SIG-M5 treated with dmso at 0.1 percent for 504 hours (cell line): Measurements from ENCODE around the gene INMT.
A peak's percentile ranks its signal among the peaks of the same experiment; 100 is the strongest.

Experiments used
- DNase-seq: peaks from one replicate; lab custom pipeline; 2025; ENCODE audit not compliant: unreplicated experiment; lab: John Stamatoyannopoulos, UW

The INMT gene

DNA sequence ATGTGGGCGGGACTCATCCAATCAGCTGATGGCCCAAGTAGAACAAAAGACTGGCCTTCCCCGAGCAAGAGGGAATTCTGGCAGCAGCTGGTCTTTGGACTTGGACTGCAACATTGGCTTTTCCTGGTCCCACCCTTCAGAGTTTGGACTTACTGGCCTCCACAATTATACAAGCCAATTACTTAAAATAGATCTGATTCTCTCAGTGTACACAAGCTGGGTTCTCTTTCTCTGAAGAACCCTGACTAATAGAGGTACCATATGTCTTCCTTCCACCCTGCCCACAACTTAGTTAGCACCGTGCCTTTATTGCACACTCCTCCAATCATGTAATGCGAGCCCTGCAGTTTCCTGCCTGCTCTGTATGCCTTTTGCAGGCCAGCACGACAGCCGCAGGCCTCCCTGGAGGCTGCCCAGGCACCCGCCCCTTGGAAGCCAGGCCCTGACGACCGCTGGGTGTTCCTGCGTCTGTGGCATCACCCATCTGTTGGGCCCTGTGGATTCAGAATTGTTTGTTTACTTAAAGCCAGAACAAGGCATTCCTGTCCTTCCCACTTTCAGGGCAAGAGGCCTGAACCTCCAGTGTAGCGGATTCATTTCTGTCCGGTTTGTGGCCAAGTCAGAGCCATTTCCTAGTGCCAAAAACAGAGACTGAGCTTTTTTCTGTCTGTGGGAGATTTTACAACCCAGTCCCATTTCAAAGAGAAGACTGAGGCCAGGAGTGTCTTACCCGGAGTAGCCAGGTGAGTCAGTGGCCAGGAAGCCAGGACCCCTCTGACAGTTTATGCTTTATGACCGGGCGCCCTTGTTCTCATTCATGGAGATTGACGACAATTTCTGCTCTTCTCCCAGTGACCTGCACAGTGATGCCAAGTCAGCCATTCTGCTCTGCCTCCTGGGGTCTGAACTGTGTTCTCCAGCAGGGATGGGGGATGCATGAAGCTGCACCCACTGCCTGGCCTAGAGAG is 968 bp upstream of the INMT start:
- DNase-seq = no peak

DNA sequence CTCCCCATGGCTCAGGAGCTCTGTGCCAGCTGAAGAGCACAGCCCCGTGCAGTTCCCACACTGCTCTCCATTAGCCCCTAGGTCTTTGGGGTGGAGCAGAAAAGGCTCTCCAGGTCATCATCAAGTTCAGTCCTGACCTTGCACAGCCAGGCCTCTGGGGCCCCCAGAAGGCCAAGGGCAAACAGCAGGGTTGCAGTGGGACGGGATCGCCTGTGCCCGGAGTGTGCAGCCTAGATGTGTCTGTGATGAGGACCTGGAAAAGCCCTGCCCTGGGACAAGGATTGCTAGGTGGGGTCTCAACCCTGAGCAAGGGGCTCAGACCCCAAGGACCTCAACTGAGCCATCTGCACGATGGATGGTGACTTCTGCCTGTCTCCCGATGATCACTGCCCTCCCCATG is 549 bp downstream of the INMT start:
- DNase-seq = no peak

DNA sequence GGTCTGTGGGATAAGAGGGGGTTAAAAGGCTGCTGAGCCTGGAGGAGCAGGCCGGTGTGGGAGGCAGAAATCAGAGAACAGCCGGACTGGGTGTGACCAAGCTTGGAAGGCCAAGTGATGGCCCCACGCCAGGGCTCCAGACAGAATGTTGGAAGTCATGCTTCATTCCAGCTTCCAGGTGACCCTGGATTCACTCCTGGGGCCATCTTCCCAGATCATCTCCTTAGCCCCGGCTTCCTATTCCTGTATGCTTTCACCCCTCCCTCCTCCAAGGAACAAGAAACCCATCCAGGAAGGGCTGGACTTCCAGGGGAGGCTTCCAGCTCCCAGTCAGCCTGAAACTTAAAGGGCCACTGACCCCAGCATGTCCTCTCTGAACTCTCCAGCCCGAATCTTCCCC is 1.0 kb downstream of the INMT start:
- DNase-seq = no peak

DNA sequence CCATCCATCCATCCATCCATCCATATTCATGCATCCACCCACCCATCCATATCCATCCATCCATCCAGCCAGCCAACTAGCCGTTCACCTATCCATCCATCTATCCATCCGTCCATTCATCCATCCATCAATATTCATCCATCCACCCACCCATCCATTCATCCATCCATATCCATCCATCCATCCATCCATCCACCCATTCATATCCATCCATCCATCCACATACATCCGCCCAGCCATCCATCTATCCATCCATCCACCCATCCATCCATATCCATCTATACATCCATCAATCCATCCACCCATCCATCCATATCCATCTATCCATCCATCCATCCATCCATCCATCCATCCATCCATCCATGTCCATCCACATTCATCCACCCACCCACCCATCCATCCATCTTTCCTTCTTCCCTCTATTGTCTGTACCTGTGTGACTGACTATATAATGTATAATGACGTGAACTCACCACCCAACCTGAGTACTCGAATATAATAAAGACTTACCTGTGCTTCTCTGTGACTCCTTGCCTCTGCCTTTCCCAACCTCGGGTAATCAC is 2.5 kb downstream of the INMT start:
- no peak for DNase-seq

DNA sequence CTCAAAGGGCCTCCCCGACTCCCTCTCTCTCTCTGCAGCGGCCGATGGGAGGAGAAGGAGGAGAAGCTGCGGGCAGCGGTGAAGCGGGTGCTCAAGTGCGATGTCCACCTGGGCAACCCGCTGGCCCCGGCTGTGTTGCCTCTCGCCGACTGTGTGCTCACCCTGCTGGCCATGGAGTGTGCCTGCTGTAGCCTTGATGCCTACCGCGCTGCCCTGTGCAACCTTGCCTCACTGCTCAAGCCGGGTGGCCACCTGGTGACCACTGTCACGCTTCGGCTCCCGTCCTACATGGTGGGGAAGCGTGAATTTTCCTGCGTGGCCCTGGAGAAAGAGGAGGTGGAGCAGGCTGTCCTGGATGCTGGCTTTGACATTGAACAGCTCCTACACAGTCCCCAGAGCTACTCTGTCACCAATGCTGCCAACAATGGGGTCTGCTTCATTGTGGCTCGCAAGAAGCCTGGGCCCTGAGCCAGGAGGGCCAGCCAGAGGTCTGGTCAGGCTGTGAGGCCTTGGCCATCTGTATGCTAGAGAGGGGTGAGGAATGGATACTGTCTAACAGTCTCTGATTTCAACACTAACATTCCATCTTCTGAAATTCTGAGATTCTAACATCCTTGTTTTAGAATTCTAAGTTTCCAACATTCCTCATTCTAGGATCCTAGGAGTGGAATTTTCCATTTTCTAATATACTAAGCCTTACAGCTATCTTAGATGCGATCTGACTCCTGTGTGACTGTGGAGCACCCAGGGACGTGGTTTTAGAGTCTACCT is 3.6 kb downstream of the INMT start:
- no peak for DNase-seq

DNA sequence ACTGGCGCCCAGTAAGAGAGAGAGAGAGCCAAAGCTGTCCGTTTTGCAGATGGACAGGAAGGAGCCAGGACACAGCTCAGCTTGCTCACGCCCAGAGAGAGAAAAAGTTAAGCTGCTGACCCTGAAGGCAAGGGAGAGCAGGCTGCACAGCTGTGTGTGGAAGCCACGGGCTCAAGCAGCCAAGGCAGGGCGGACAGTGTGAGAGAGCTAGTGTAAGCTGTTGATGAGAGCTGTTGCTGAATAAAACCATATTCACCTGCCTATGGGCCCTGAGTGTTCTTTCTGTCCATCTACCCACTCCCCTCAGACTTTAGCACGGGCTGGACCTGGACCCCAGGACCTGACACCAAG is 5.4 kb downstream of the INMT start:
- DNase-seq = no peak

DNA sequence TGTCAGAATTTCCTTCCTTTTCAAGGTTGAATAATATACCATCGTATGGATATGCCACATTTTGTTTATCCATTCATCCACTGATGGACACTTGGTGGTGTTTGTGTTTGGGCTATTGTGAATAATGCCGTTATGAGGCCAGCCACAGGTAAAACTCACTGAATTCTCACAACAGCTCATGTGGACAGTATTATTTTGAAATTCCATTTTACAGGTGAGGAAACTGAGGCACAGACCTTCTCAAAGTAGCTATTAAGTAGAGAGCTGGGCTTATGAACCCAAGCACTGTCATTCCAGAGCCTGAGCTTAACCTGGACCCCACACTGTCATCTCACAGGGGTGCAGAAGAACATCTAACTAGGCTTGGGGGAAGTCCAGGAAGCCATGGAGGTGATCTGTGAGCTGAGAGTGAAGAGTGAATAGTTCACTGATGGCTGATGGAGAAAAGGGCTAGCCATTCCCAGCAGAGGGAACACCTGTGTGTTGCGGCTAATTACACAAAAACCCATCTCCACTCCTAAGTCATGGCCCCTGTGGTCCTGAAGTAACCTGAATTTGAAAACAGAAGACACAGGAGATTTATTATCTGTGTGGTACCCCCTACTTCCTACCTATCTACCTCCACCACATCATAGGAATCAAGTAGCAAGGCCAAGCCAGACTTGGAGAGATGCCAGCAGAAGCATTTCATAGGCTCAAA is 8.7 kb downstream of the INMT start:
- no peak for DNase-seq

DNA sequence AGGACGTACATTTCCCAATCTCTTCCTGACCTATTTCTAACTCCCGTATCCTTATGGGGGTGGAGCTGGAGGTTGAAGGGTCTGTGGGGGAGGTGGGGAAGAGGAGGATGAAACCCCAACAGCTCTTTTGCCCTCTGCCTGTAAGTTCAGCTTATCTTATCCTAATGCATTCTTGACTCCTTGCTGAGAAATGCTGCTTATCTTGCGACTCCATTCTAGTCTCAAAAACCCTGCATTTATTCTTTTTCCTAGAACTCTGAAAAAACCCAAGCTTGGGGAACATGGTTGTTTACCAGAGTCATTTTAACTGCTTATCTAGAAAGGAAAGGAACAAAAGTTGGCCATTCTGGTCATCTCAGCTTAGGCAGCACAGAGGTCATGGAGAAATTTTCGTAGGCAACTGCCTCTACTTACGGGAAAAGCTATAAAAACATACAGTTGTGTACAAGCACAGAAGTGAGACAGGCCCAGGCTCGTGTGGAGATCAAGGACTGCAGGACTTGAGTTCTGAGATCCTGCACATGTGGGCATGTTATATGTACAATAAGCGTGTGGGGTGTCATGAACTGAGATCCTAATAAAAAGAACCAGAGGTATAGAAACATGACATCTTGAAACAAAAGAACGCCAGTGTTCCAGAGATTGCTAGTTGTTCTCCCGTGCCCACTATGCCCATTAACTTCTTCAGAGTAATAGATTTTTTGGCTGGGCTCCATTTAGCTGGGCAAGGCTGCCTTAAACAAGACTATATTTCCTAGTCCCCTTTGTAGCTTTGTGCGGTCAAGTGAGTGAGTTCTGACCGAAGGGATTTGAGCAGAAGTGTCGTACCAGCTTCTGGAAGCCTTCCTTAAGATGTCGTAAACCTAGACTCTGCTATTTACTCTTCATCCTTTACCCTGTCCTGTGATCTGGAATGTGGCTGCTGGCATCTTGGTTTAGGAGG is 9.6 kb downstream of the INMT start:
- DNase-seq = no peak

DNA sequence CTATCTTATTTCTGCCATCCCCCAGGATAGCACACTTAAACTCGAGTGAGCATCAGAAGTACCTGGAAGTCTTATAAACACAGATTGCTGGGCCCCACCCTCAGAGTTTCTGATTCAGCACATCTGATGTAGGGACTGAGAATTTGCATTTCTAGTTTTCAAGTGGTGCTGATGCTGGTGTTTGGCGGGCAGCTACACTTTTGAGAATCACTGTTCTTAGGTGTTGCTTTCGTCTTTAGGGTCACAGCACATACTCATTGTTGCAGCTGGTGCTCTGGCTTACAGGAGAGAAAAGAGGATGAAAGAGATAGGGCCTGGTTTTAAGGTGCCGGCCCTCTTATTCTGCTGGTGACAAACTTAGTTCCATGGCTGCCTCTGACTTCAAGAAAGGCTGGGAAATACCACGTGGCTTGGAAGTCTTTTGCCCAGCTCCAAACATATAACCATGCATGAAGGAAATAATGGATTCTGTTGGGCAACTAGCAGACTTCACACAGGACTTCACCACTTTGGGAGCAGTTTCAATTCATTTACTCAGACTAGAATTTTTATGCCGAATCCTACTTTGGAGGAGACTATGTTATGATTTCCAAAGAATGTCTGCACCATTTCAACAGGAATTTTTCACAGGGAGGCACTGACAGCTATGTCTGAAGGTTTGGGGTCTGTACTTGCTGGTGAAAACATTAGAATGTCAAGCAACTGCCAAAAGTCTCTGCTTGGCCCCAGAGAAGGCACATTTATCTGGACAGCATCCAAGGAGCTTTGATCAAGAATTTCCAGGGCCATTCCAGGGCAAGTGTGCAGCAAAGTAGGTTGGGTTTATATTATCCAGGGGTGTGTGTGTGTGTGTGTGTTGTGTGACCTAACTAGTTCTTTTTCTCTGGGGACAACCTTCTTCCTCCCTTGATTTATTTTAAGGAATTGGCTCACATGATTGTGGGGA is 12.4 kb downstream of the INMT start:
- DNase-seq = no peak

DNA sequence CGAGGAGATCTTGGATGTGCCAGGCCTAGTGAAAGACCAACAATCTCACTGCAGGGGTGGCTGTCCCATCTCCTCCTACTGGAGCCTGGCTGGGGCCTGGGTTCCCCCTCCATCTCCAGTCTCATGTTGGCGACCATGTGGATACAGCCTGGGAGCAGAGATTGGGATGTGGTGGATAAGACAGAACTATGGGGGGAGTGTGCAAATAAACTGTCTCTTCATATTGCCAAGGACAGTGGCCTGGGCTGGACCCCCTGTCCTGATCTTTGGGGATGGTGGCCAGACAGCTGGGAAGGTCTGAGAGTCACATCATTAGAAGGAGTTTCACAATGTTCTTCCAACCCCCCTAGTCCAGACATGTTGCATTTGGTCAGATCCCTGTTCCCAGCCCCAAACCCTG is 13.5 kb downstream of the INMT start:
- DNase-seq = no peak

DNA sequence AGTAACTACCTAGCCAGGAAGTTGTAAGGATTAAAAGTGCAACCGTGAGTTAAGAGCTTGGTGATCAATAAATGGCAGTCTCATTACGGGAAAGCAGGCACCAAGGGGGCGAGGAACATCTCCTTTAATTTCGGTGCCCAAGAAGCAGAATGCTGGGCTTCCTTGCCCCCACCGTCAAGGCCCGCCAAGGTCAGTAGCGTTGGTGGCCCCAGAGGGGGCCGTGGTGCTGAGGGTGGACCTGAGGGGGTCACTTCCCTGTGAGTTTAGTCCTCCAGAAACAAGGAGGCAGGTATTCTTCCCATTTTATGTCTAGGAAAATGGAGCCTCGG is 18.9 kb downstream of the INMT start:
- DNase-seq = no peak

DNA sequence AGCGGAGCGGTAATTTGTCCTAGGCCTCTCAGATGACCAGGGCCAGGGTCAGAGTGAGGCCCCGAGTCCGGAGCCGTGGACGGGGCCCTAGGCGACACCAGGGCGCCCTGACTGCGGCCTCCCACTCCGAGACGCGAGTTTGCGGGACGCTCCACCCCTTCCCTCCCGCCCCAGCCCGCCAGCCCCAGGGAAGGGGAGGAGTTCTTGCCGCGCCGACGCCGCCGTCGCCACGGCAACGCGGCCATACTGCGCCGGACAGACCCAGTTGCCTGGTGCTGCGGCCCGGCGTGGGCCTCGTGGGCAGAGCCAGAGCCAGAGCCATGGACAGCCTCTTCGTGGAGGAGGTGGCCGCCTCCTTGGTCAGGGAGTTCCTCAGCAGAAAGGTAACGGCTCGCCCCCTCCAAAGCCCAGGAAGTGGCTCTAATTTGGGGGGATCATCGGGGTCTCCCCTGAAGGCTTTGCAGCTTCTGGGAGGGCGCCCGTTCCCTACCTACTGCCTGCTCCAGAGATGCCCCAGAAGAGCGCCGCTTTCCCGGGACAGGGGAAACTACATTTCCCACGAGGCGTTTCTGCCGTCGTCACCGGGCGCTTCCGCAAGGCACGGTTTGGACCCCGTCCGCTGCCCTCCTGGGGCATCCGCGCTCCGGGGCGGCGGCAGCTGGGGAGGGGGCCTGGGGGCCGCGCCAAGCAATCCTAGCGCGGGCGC is 19.4 kb downstream of the INMT start, which contains the start of gene MINDY4:
TSS of gene MINDY4 (plus strand) at position 244 of the 706 bp plus-strand sequence. CDS start at position 321, 77 bp downstream.
- DNase-seq = peak; percentile 61

DNA sequence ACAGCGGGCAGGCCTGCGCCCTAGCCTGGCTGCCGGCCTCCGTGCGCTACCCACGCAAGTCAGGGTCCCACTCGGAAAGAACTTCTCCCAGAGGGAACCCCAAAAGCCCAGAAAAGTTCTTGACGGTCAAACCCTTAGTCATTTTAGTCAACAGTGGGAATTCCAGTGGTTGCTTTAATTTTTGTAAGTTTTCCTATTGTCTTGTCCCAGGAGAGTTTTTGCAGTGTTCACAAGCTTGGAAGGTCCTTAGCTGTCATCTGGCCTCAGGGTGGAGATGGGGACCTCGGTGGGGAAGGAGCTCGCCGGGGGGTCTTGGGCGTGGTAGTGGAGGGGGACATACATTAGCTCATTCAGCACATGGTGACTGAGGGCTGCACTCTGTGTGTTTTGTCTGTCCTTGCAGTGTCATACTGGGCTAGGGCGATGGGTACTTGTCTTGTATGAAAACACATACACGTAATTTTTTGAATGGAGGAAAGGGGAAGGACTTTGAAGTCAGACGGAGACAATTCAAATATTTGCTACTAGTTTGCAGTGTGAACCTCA is 20.0 kb downstream of the INMT start:
- no peak for DNase-seq

DNA sequence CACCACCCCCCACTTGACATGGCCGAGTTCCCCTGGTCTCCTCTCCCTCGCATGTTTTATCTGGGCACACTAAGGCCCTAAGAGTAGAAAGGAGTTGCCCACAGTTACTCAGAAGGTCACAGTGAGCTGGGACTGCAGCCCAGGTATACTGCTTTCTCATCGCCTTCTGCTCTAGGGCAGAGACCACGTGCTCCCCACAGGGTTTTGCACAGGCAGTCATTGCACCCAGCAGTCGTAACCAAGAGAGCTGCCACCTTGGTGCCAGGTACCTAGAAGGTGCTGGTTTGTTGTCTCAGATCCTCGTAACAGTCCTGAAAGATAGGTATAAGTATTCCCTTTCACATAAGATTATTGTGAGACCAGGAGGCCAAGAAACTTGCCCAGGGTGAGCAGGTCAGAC is 21.0 kb downstream of the INMT start:
- no peak for DNase-seq

DNA sequence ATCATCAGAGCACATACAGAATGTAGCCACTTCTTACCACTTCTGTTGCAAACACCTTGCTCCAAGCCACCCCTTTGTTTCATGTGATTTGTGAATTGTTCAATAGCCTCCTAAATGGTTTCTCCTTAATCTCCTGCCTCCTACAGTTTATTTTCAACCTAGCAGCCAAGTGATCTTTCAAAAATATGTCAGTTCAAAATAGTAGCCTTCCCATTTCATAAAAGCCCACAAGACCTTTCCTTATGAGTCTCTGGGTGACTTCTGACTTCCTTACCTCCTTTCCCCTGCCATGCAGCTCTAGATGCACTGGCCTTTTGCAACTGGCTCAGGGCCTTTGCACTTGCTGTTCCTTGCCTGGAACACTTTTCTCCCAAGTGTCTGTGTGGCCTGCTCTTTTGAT is 24.1 kb downstream of the INMT start:
- DNase-seq = no peak

DNA sequence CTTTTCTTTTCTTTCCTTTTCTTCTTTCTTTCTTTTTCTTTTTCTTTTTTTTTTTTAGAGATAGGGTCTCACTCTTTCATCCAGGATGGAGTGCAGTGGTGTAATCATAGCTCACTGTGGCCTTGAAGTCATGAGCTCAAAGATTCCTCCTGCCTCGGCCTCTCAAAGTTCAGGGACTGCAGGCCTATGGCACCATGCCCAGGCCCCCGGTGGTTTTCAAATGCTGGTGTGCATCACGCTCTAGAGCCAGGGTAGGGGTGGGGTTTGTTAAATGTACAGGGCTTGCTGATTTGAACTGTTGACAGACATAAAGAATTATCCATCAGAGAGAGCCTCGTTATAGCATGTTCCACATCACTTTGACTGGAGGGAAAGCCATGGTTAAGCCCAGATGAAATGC is 25.0 kb downstream of the INMT start:
- DNase-seq = no peak

DNA sequence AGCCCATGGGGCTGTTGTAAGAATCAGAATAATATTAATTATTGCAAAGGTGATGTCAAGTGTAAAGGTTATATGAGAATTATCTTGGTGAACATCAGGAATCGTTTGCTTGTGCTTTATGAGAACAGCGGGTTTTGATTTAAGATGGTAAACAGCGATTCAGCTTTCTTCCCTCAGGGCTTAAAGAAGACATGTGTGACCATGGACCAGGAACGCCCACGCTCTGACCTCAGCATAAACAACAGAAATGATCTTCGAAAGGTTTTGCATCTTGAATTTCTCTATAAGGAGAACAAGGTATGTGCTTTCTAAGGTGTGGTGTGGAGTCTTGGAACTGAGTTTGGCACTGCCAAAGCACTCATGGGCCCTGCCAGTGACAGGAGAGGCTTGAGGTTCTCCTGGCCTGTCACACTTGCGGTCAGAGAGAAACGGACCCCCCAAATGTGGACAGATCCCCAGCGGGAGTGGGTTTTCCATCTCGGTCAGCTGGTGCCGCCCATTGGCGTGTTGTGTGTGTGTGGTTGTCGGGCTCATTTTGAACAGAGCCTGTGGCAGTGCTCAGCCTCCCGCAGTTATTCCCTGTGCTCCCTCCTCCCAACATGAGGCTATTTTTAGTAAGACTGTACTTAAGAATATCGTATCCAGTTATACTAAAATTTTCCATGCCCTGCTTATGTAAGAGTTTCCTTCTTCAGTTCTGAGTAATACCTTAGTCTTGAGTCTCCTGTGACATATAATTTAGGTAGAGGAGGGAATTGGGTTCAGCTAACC is 26.5 kb downstream of the INMT start:
- DNase-seq = peak; percentile 31

DNA sequence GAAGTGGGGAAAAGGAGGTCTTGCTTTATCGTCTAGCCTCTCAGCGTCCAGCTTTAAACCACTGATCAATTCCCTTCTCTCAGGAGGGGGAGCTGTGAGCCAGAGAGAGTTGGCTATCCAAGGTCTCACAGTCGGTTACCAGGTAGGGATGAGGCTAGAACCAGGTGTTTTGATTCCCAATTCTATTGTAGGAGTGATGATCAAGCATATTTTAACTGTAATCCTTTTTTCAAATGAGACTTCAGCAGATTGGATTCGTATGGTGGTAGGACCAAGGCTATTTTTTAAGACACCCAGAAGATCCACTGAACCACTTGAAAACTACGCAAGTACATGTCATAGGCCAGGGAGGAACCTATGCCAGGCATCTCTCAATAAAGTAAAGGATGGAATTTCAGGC is 27.6 kb downstream of the INMT start:
- DNase-seq = no peak
